Medulla oblongata (tissue), 1 donor: ENCODE results near the gene EZH1.

Experiments used
- DNase-seq: peaks from one replicate; pipeline ENCODE4 v3.0.0-alpha.2; 2015; ENCODE audit errors: extremely low spot score

The EZH1 gene

GRCh38 chr17:42709561-42709960, 35.3 kb downstream of the EZH1 start:
- peak; percentile 54 for DNase-seq

GRCh38 chr17:42708588-42708987, 36.3 kb downstream of the EZH1 start:
- no peak for DNase-seq

- no peak for DNase-seq
These were observed 38.1 kb downstream of the EZH1 start for GRCh38 chr17:42706732-42707131.

GRCh38 chr17:42704837-42705494, 39.9 kb downstream of the EZH1 start:
- no peak for DNase-seq

- no peak for DNase-seq
These were observed 40.4 kb downstream of the EZH1 start for GRCh38 chr17:42704490-42704836.

GRCh38 chr17:42702446-42702845, 42.4 kb downstream of the EZH1 start:
- no peak for DNase-seq

- DNase-seq: no peak
These were observed 44.1 kb downstream of the EZH1 start for GRCh38 chr17:42700586-42701289.

GRCh38 chr17:42699415-42699740, 45.5 kb downstream of the EZH1 start:
- no peak for DNase-seq

- peak; percentile 19 for DNase-seq
These were observed 46.0 kb downstream of the EZH1 start for GRCh38 chr17:42698736-42699414.

- no peak for DNase-seq
These were observed 47.6 kb downstream of the EZH1 start for GRCh38 chr17:42697108-42697811.

- no peak for DNase-seq
These were observed 49.3 kb downstream of the EZH1 start for GRCh38 chr17:42695500-42695899.

GRCh38 chr17:42694524-42694923, 50.3 kb downstream of the EZH1 start:
- DNase-seq: no peak

- no peak for DNase-seq
These were observed 52.4 kb downstream of the EZH1 start for GRCh38 chr17:42692489-42692888.

GRCh38 chr17:42691021-42691545, 53.8 kb downstream of the EZH1 start:
- no peak for DNase-seq

GRCh38 chr17:42690596-42690995, 54.2 kb downstream of the EZH1 start:
- no peak for DNase-seq

- DNase-seq: no peak
These were observed 57.0 kb downstream of the EZH1 start for GRCh38 chr17:42687707-42688320.

- DNase-seq: no peak
These were observed 58.2 kb downstream of the EZH1 start for GRCh38 chr17:42686520-42687128.

- peak; percentile 16 for DNase-seq
These were observed 59.0 kb downstream of the EZH1 start for GRCh38 chr17:42685831-42686230.

- DNase-seq: no peak
These were observed 59.8 kb downstream of the EZH1 start for GRCh38 chr17:42684929-42685556.

- peak; percentile 25 for DNase-seq
These were observed 61.3 kb downstream of the EZH1 start for GRCh38 chr17:42683407-42684034.
